ENCODE results near the gene CX3CR1. TPM values are rescaled to one million over a fixed set of nuclear protein-coding genes. Genes with fewer than 3 reads are reported as not detected.
"Not testable (repeated sequence)": the region's sequence is repeated elsewhere in the genome, so short reads cannot be mapped to it uniquely, and the experiment has no call there.

The CX3CR1 gene, protein sequence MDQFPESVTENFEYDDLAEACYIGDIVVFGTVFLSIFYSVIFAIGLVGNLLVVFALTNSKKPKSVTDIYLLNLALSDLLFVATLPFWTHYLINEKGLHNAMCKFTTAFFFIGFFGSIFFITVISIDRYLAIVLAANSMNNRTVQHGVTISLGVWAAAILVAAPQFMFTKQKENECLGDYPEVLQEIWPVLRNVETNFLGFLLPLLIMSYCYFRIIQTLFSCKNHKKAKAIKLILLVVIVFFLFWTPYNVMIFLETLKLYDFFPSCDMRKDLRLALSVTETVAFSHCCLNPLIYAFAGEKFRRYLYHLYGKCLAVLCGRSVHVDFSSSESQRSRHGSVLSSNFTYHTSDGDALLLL
- total RNA-seq = 18.5 TPM

DNA sequence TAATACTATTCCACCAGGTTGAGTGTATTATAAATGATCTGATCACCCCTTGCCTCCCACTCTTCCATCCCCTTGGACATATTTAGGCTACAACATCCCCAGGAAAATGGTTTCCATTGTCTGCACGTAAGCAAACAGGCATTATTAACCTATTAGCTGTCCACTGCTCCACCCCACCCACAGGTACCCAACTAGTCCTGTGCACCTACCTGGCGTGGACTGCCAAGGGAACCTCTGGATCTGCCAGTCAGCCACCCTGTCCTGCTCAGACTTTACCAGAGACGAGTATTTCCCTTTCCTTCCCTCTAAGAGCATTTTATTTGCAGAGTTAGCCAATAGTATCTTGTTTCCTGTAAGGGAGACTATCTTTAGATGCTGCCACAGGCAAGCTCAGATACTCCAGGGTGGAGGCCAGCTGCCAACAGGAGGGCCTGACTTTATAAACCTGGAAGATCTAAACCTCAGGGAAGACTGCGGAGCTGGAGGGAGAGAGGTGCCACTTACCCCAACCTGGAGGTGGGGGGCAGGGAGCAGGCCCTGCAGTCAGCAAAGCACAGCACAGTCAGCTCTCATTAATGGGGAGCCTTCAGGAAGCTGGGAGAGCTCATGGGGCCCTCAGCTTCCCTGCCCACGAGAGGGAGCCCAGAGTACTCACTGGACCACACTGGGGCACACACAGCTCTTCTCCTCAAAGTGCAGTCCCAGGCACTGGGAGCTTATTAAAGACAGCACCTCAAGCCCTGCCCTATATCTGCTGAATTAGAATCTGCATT lies at the start of gene CX3CR1:
Gene CX3CR1 (minus strand): TSS at position 292 of the 773 bp plus-strand sequence. CDS start 13,527 bp downstream, outside the sequence.
- DNase-seq (ENCODE audit: low spot score) (no peak), ATAC-seq (peak; percentile 32)
- intact Hi-C loops (cut with DNase I) = no loop called here

- DNase-seq (ENCODE audit: low spot score) (no peak), ATAC-seq (no peak)
- intact Hi-C loops (cut with DNase I) = no loop called here
Measured at GRCh38 chr3:39329493-39329892, 49.7 kb upstream of the CX3CR1 start, which contains the start of gene CCR8. Gene CCR8, plus strand, starts transcription at chr3:39329709. Its CDS starts 2,623 bp downstream, at chr3:39332332.

DNA sequence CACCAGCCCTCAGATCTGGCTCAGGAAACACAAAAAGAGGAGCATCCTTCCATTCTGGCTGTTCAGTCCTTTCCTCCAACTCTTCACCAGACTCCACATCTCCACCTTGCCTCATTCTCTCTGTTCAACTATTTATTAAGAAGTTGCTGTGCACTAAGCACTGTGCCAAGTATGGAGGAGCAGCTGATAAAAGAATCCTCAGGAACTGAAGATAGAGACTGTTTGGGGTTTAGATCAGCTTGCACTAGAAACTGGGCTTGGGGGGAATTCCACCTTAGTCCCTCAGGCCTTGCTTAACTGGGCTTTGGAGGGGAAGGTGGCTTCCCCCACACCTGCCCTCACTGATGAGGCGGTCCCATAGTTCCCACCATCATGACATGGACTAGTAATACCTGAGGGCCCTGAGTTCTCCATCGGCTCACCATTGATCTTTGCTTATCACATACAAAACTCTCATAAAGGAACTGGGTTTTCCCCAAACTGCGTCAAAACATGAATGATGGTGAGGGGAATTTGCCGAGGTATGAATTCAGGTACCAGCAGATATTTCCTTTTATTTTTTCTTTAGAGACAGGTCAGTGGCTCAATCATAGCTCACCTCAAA lies 48.0 kb upstream of the CX3CR1 start:
- no peak for DNase-seq (ENCODE audit: low spot score)
- intact Hi-C loops (cut with DNase I) = no loop called here
- ATAC-seq = no peak

- ATAC-seq (no peak), DNase-seq (ENCODE audit: low spot score) (no peak)
- intact Hi-C loops (cut with DNase I) = no loop called here
Measured at GRCh38 chr3:39327053-39327745, 47.4 kb upstream of the CX3CR1 start.

- DNase-seq (ENCODE audit: low spot score) (no peak), ATAC-seq (no peak)
- intact Hi-C loops (cut with DNase I) = no loop called here
Measured at GRCh38 chr3:39325236-39325635, 45.4 kb upstream of the CX3CR1 start.

DNA sequence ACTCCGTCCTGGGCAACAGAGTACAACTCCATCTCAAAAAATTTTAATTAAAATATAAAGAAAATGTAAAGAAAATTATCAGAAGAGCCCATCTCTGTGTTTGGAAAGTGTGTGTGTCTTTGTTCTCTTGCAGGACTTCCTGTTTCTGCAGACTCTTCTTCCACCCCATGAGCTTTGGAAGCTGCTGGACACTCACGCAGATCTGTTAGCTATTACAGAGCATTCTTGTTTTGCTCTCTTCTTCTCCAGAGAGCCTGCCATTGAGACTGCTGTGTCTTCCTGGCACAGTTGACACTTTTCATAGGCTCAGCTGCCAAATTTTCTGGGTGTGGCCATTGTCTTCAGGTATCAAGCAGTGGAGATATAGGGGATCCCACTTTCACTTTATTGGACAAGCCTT lies 43.7 kb upstream of the CX3CR1 start:
- DNase-seq (ENCODE audit: low spot score) (no peak), ATAC-seq (no peak)
- intact Hi-C loops (cut with DNase I) = no loop called here

- ATAC-seq (no peak), DNase-seq (ENCODE audit: low spot score) (no peak)
- intact Hi-C loops (cut with DNase I) = no loop called here
Measured at GRCh38 chr3:39322936-39323335, 43.1 kb upstream of the CX3CR1 start.

DNA sequence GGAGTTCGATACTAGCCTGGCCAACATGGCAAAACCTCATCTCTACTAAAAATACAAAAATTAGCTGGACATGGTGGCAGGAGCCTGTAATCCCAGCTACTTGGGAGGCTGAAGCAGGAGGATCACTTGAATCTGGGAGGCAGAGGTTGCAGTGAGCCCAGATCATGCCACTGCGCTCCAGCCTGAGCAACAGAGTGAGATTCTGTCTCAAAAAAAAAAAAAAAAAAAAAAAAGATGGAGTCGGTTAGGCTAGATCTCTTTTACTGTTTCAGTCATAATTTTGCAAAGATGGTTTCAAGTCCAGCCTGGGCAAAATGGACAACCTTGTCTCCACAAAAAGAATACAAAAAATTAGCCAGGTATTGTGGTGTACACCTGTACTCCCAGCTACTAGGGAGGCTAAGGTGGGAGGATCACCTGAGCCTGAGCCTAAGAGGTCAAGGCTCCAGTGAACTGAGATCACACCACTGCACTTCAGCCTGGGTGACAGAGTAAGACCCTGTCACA lies 42.4 kb upstream of the CX3CR1 start:
- intact Hi-C loops (cut with DNase I); DNase-seq (ENCODE audit: low spot score); ATAC-seq: not testable (repeated sequence)

DNA sequence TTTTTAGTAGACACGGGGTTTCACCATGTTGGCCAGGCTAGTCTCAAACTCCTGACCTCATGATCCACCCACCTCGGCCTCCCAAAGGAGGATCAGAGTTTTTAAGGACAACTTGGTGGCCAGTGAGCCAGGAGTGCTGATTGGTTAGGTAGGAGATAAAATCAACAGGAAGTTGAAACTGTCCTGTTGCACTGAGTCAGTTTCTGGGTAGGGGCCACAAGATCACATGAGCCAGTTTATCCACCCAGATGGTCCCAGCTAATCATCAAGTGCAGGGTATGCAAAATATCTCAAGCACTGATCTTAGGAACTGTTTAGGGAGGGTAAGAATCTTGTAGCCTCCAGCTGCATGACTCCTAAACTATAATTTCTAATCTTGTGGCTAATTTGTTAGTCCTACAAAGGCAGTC lies 41.7 kb upstream of the CX3CR1 start:
- intact Hi-C loops (cut with DNase I); DNase-seq (ENCODE audit: low spot score); ATAC-seq: not testable (repeated sequence)

GRCh38 chr3:39319249-39319648 lies 39.4 kb upstream of the CX3CR1 start:
- no peak for ATAC-seq
- intact Hi-C loops (cut with DNase I) = no loop called here
- DNase-seq (ENCODE audit: low spot score) = no peak

DNA sequence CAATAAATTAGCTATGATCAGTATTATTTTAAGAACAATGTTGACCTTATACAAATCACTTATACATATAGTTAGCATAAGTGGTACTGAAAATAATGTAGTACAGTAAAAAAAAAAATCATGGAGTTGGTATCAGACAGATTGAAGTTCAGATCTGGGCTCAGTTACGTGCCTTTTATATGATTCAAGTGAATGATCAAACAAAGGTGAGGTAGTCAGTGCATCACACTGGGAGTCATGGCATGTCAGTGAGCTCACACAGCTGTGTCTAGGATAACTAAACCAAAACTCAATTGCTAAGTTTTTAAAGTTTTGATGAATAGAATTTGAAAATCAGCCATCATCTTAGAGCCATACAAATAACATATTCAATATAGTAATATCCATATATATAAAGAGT lies 38.5 kb upstream of the CX3CR1 start:
- ATAC-seq = no peak
- intact Hi-C loops (cut with DNase I) = no loop called here
- no peak for DNase-seq (ENCODE audit: low spot score)

DNA sequence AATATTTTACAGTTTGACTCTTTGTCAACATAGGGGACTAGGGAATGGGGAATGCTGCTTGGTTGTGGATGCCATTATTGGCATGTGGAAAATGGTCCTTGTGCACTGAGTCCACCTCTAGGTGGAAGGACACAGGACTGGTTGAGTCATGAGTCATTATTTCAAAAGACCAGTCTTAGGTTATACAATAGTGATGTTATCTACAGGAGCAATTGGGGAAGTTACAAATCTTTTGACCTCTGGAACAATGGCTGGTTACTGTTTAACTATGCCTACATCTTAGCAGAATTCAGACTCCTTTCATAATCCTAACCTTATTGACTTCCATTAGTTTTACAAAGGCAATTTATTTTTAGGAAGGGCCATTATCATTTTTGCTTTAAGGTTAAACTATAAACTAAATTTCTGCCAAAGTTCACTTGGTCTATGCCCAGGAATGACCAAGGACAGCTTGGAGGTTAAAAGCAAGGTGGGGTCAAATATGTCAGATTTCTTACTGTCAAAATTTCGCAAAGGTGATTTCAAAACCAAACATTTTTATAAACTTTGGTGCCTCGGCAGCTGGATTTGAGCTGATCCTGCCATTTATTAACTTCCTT lies 37.8 kb upstream of the CX3CR1 start:
- intact Hi-C loops (cut with DNase I) = no loop called here
- DNase-seq (ENCODE audit: low spot score) = no peak
- no peak for ATAC-seq

DNA sequence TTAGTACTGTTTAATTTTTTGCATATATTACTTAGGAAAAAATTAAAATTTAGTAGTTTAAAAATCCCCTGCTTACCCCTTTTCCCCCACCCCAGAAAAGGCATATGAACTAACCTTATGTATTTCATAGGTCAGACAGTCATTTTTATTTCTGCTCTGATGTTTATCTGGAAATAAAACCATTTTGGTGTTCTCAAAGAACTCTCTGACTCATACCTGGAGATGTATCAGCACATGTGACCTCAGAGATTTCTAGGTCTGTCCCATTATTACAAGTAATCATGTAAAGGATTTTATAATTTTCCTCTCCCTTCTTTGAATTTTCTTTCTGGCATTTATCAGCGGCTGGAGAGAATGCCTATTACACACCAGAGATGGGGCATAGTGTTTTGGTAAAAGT lies 35.6 kb upstream of the CX3CR1 start:
- no peak for ATAC-seq
- no peak for DNase-seq (ENCODE audit: low spot score)
- intact Hi-C loops (cut with DNase I) = no loop called here

DNA sequence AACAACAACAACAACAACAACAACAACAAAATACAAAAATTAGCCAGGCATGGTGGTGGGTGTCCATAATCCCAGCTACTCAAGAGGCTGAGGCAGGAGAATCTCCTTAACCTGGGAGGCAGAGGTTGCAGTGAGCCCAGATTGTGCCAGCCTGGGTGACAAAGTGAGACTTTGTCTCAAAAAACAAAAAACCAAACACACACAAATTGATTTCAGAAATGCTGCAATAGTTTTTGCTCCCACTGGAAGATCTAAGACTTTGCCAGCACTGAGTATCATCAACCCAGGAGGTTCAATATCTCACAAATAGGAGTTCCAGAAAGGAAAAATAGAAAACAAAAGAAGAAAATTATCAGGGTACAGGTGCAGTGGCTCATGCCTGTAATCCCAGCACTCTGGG lies 33.5 kb upstream of the CX3CR1 start:
- intact Hi-C loops (cut with DNase I) = no loop called here
- no peak for ATAC-seq
- no peak for DNase-seq (ENCODE audit: low spot score)

- intact Hi-C loops (cut with DNase I) = no loop called here
- DNase-seq (ENCODE audit: low spot score) = no peak
- ATAC-seq = no peak
Measured at GRCh38 chr3:39302178-39302577, 22.3 kb upstream of the CX3CR1 start.

DNA sequence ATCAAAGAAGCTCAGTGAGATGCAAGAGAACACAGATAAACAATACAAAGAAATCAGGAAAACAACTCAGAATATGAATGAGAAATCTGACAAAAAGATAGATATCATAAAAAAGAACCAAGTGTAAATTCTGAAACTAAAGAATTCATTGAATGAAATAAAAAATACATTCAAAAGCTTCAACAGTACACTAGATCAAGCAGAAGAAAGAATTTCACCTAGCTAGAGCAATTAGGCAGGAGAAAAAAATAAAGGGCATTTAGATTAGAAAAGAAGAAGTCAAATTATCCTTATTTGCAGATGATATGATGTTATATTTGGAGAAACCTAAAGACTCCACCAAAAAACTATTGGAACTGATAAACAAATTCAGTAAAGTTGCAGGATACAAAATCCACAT lies 19.4 kb upstream of the CX3CR1 start:
- intact Hi-C loops (cut with DNase I) = loop anchor here (10.0 kb wide), 1 partner anchor 174 kb away; no protein-coding TSS in a partner anchor
- no peak for DNase-seq (ENCODE audit: low spot score)

GRCh38 chr3:39296197-39297077 lies 16.6 kb upstream of the CX3CR1 start:
- intact Hi-C loops (cut with DNase I) = loop anchor here (10.0 kb wide), 1 partner anchor 172 kb away; no protein-coding TSS in a partner anchor
- ATAC-seq = no peak
- no peak for DNase-seq (ENCODE audit: low spot score)

More for the DNA sequence above, 19.4 kb upstream of the CX3CR1 start:
- no peak for ATAC-seq
